HL-60 (cell line): Measurements from ENCODE around the gene CHCHD3.

Source experiments
- GABPA ChIP-seq: IDR thresholded peaks from 2 replicates; pipeline ENCODE4 v1.6.1; 2012; ENCODE audit warnings: low read depth
- POLR2AphosphoS5 ChIP-seq: IDR thresholded peaks from 2 replicates; pipeline ENCODE4 v1.6.1; 2012; ENCODE audit warnings: low read depth
- TF ChIP-seq, protein P1 (sequence below): IDR thresholded peaks from one replicate; pipeline ENCODE4 v1.5.1; 2011; ENCODE audit warnings: low read length, control low read depth, inconsistent platforms; ENCODE audit not compliant: insufficient read depth

GRCh38 chr7:132783824-132784223 is 298.1 kb downstream of the CHCHD3 start:
- TF ChIP-seq POLR2AphosphoS5: no peak
- TF ChIP-seq, protein P1, sequence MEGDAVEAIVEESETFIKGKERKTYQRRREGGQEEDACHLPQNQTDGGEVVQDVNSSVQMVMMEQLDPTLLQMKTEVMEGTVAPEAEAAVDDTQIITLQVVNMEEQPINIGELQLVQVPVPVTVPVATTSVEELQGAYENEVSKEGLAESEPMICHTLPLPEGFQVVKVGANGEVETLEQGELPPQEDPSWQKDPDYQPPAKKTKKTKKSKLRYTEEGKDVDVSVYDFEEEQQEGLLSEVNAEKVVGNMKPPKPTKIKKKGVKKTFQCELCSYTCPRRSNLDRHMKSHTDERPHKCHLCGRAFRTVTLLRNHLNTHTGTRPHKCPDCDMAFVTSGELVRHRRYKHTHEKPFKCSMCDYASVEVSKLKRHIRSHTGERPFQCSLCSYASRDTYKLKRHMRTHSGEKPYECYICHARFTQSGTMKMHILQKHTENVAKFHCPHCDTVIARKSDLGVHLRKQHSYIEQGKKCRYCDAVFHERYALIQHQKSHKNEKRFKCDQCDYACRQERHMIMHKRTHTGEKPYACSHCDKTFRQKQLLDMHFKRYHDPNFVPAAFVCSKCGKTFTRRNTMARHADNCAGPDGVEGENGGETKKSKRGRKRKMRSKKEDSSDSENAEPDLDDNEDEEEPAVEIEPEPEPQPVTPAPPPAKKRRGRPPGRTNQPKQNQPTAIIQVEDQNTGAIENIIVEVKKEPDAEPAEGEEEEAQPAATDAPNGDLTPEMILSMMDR: no peak
- TF ChIP-seq GABPA: no peak
